ENCODE data around the gene MUC5B.
"Not testable (repeated sequence)": the region's sequence is repeated elsewhere in the genome, so short reads cannot be mapped to it uniquely, and the experiment has no call there.

Gene MUC5B

DNA sequence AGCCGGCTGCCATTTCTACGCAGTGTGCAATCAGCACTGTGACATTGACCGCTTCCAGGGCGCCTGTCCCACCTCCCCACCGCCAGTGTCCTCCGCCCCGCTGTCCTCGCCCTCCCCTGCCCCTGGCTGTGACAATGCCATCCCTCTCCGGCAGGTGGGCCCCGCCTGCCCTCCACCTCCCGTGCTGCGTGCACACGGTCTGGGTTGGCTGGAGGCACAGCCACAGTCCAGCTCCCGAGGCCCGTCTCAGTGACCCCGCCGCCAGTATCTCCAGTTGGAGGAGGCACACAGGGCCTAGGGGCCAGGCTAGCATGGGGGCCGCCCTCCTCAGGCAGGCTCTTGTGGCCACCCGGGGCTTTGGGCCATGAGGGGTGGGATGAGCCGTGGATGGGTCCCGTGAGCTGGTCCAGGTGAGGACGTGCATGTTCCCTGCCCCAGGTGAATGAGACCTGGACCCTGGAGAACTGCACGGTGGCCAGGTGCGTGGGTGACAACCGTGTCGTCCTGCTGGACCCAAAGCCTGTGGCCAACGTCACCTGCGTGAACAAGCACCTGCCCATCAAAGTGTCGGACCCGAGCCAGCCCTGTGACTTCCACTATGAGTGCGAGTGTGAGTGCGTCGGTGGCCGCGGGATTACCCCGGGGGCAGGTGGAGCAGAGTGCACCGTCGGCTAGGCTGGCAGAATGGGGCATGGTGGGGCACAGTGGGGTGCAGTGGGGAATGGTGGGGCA lies 29.7 kb downstream of the MUC5B start:
- DNase-seq = no peak

DNA sequence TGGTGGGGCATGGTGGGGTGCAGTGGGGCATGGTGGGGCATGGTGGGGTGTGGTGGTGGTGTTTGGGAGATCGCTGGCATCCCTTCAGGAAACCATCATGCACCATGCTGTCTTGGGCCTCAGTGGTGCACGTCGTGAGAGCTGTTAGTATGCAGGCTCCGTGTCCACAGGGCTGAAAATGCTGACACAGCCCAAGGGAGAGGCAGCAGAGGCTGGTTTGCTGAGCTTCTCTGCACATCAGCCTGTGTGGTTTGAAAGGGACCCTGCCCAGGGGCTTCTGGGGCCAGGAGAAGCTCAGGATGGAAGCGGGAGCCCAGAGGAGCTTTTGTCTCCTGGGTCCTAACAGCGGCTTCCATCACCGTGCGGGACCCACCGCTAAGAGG lies 30.2 kb downstream of the MUC5B start:
- no peak for DNase-seq

DNA sequence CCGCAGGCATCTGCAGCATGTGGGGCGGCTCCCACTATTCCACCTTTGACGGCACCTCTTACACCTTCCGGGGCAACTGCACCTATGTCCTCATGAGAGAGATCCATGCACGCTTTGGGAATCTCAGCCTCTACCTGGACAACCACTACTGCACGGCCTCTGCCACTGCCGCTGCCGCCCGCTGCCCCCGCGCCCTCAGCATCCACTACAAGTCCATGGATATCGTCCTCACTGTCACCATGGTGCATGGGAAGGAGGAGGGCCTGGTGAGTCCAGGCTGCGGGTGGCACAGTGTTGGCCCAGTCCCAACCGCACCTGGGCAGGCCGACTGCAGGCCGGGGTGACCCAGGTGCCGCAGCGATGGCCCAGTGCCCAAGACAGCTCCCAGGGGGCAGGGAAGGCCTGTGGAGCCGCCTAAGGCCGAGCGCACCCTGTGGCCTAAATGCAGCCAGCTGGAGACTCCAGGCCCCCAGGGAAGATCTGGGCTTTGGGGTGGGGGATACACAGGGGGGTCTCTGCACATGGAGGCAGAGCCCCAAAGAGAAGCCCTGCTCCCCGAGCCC lies 31.3 kb downstream of the MUC5B start:
- no peak for DNase-seq

DNA sequence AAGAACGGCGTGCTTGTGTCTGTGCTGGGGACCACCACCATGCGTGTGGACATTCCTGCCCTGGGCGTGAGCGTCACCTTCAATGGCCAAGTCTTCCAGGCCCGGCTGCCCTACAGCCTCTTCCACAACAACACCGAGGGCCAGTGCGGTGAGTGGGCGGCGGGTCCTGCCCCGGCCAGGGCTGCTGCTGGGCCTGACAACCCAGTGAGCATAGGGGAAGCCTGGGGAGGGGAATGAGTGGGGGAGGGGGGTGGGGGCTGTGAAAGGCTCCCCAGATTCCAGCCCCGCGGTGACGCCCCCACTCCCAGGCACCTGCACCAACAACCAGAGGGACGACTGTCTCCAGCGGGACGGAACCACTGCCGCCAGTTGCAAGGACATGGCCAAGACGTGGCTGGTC lies 31.9 kb downstream of the MUC5B start:
- no peak for DNase-seq

DNA sequence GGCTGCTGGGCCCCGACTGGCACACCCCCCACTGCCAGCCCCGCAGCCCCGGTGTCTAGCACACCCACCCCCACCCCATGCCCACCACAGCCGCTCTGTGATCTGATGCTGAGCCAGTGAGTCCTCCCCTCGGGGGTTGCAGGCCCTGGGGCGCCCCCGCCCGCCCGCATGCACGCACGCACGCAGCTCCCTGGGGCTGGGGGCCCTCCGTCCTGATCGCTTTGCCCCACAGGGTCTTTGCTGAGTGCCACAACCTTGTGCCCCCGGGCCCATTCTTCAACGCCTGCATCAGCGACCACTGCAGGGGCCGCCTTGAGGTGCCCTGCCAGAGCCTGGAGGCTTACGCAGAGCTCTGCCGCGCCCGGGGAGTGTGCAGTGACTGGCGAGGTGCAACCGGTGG lies 32.3 kb downstream of the MUC5B start:
- no peak for DNase-seq

DNA sequence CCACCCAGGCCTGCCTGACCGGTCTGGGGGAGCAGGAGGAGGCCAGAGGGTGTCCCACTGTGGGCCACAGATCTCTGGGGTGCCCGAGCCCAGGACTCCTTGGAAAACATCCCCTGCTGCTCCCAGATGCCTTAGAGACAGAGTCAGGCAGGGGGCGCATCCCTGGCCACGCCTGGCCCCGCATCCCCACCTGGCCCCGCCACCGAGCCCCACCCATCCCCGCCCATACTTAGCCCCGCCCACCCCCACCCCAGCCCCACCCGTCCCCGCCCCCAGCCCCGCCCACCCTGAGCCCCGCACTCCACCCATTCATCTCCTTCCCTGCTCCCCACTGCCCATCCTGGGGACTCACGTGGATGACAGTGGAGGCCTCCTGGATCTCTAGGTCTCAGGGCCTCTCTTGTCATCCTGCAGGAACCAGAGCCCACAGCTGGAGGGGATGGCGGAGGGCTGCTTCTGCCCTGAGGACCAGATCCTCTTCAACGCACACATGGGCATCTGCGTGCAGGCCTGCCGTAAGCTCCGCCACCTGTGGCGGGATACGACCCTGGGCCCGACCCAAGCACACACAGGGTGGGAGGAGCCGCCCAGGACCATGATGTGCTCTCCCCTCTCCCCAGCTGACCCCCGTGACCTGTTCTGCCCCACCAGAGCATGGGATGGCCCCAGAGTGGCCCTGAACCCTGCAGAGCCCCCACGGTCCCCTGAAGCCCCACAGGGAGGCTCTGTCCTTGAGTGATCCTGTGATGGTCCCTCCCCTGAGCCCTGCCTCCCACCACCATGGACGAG lies 33.6 kb downstream of the MUC5B start:
- no peak for DNase-seq

DNA sequence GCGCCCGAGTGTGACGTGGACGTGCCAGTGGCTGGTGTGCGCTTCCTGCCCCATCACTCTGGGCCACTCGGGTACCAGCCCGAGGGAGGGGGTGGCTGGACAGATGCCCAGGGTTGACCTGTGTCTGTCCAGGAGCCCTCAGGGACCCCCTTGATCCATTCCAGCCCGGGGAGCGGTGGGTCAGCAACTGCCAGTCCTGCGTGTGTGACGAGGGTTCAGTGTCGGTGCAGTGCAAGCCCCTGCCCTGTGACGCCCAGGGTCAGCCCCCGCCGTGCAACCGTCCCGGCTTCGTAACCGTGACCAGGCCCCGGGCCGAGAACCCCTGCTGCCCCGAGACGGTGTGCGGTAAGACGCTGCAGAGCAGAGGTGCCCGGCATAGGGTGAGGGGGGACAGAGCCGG lies 34.5 kb downstream of the MUC5B start:
- no peak for DNase-seq

DNA sequence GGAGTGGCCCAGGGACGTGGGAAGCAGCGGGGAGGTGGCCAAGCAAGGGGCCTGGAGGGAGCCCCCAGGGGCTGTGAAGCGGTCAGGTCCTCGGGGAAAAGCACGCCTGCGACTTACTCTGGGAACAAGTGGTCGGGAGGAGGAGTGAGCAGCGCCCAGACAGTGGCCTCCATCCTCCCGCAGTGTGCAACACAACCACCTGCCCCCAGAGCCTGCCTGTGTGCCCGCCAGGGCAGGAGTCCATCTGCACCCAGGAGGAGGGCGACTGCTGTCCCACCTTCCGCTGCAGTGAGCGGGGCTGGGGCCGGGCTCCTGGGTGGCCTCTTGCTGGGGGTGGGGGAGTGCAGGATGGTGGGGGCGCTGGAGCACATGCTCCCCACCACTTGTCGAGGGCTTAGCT lies 35.0 kb downstream of the MUC5B start:
- DNase-seq = no peak

DNA sequence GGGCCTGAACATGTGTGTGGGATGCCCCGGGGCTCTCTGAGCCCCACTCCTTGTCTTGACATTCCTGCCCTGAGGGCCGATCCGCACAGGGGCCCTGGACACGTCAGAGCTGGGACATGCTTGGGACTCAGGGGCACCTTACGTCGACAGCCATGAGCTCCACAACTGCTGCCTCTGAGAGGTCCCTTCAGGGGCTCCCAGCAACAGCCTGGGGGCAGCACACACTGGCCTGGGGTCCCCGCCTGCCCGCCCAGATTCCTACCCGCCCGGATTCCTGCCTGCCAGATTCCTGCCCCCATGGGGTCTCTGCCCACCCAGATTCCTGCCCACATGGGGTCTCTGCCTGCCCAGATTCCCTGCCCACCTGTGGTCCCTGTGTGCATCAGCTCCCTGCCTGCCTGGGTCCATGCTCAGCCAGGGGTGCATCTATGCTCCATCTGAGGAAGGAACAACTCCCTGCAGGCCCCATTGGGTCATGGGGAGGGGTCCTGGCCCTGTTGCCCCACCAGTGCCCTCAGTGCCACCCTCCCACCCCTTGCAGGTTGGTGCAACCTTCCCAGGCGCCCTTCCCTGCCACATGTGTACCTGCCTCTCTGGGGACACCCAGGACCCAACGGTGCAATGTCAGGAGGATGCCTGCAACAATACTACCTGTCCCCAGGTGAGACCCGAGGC lies 35.7 kb downstream of the MUC5B start:
- DNase-seq = no peak

DNA sequence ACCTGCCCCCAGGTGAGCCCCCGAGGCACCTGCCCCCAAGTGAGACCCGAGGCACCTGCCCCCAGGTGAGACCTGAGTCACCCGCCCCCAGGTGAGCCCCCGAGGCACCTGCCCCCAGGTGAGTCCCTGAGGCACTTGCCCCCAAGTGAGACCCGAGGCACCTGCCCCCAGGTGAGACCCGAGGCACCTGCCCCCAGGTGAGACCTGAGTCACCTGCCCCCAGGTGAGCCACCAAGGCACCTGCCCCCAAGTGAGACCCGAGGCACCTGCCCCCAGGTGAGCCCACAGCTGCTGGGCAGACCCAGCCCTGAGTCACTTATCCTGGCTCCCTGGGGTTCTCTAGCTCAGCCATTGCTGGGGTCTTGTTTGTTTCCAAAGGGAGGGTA lies 36.2 kb downstream of the MUC5B start:
- DNase-seq = peak; percentile 25

DNA sequence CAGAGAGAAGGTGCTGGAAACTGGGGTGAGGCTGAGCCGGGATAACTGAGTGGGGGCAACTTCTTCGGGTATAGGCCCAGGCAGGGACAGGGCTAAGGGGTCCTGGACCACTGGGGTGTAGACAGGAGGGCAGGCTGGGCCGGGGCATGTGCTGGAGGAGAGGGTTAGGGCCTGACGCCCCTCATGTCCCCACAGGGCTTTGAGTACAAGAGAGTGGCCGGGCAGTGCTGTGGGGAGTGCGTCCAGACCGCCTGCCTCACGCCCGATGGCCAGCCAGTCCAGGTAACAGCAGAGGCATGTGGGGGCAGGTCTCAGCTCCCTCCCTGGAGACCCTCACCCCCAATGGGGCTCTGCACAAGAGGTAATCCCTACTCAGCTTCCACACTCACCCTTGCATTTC lies 36.7 kb downstream of the MUC5B start:
- no peak for DNase-seq

DNA sequence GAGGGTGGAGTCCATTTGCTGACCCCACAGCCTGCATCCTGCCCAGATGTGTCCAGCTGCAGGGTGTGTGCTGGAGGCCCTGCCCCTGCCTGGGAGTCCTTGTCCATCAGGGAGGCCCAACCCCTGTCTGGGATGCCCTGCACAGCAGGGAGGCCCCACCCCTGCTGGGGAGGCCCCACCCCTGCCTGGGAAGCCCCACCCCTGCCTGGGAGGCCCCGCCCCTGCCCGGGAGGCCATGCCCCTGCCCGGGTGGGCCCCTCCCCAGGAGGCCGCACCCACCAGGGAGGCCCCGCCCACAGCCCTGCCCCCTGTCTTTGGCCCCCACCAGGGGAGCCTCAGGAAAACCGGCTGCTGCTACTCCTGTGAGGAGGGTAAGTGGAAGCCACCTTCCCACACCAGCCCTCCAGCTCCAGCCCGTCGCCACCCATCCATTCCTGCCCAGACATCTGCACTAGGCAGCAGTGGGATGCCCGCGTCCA lies 37.2 kb downstream of the MUC5B start:
- DNase-seq = no peak

DNA sequence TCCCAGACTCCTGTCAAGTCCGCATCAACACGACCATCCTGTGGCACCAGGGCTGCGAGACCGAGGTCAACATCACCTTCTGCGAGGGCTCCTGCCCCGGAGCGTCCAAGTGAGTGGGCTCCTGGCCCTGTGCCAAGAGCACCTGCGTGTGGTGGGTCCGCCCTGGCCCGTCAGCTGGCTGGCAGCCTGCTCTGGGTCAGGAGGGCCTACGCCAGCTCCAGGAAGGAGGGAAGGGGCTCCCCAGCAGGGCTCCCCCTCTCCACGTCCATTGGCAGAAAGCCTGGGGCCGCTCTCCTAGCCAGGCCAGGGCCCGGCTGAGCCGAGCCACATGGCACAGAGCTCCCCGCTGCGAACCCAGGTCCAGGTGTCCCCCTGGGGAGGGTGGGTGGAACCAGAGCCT lies 37.8 kb downstream of the MUC5B start:
- DNase-seq = no peak

DNA sequence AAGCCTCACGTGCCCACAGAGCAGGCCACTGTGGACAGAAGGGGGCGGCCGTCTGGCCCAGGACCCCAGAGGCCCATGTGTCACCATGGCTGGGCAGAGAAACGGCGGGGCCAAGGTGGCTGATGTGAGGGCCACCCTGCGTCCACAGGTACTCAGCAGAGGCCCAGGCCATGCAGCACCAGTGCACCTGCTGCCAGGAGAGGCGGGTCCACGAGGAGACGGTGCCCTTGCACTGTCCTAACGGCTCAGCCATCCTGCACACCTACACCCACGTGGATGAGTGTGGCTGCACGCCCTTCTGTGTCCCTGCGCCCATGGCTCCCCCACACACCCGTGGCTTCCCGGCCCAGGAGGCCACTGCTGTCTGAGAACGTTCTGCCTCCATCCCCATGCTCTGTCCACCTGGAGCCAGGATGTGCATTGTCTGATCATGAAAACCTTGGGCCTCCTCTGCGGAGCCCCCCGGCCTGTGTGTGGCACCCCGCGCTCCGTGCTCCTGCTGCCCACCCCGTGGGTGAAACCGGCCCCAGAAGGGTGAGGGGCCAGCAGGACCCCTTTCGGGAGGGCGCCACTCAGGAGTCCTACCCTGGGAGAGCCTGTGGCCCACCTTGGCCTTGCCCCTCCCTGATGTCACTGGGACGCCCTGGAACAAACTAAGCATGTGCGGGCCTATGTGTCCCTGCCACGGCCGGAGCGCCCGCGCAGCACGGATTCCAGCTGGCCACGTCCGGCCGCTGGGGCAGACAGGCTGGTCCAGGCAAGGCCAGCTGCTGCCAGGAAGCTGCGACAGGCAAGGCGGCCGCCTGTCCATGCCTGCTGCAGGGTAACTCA lies 38.6 kb downstream of the MUC5B start:
- no peak for DNase-seq

DNA sequence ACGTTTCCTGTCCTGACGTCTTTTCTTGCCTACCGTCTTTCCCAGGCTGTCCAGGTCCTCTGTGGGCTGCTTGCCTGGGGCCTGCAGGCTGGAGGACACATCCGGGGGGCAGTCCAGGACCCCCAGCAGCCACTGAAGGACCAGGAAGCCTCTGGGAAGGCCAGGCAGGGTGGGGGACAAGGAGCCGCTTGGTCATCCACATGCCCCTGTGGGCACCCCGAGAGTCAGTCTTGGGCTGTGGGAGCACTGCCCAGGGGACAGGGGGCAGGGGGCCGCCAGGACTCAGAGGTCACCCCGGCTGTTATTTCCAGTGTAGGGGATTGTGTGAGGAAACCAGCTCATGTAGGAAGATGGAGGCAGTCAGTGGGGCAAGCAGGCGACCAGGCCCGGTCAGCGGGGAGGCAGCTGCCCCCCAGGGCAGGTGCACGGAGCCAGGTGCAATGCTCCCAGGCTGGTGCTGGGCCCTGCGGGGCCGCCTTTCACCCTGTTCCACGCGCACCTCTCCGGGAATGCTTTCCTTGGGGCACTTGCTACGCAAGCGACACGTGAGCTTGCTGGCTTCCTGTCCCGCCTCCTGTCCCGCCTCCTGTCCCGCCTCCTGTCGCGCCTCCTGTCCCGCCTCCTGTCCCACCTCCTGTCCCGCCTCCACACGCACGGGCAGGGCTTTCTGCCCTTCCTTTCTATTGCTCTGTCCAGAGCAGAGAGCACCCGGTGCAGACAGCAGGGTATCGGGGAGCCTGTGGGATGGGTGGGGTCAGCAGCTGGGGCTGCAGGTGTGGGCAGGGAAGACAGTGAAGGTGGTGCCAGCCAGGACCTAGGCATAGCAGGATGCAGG lies 39.5 kb downstream of the MUC5B start:
- DNase-seq = peak; percentile 92

DNA sequence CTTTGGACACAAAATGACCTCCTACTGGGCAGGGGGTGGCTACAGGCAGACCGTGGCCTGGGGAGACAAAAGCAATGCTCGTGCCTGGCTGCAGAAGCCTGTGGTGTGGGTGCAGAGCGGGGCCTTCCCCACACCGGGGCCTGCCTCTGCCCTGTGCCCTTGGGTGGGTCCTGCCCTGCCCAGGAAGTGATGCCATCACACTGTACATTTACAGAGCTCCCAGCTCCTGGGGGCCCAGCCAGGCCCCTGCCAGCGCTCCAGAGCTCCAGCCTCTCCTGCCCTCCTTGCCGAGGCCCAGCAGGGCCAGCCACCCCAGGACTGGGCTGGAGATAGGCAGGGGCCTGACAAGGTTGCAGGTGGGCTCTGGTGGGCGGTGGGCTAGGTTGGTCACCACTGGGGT lies 40.1 kb downstream of the MUC5B start:
- DNase-seq = no peak

DNA sequence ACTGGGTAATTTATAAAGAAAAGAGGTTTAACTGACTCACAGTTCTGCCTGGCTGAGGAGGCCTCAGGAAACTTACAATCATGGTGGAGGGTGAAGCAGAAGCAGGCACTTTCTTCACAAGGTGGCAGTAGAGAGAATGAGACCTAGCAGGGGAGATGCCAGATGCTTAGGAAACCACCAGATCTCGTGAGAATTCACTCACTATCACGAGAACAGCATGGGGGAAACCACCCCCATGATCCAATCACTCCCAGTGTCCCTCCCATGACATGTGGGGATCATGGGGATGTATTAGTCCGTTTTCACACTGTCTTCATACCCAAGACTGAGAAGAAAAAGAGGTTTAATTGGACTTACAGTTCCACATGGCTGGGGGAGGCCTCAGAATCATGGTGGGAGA lies 41.6 kb downstream of the MUC5B start:
- peak; percentile 15 for DNase-seq

DNA sequence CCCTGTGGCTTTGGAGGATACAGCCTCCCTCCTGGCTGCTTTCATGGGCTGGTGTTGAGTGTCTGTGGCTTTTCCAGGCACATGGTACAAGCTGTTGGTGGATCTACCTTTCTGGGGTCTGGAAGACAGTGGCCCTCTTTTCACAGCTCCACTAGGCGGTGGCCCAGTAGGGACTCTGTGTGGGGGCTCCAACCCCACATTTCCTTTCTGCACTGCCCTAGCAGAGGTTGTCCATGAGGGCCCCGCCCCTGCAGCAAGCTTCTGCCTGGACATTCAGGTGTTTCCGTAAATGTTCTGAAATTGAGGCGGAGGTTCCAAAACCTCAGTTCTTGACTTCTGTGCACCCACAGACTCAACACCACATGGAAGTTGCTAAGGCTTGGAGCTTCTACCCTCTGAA lies 42.6 kb downstream of the MUC5B start:
- not testable (repeated sequence) for DNase-seq

DNA sequence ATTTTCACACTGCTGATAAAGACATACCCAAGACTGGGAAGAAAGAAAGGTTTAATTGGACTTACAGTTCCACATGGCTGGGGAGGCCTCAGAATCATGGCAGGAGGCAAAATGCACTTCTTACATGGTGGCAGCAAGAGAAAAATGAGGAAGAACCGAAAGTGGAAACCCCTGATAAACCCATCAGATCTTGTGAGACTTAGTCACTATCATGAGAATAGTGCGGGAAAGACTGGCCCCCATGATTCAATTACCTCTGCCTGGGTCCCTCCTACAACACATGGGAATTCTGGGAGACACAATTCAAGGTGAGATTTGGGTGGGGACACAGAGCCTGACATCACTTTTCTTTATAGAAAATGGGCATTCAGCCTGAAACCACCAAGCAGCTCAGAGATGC lies 44.1 kb downstream of the MUC5B start:
- not testable (repeated sequence) for DNase-seq

DNA sequence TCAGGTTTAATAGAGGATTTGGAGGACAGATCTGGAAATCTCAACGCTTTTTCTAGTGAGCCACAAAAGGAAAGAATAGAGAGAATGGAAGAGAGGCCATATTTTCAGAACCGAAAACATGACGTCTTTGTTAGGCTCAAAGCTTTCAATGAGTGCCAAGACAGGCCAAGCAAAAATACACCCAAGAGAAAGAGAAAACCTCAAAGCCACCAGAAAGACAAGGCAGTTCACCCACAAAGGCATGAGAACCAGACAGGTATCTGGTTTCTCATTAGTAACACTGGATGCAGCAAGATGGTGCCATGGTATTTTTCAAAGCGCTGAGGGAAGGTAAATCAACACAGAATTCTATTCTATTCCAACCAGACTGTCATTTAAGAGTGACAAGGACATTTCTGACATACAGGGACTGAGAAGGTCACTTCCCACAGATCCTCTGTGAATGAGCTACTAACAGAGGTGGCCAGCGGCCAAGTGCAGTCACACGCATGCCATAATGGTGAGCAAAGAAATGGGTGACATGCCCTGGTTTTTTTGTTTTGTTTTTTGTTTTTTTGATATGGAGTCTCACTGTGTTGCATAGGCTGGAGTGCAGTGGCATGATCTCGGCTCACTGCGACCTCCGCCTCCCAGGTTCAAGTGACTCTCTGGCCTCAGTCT lies 44.7 kb downstream of the MUC5B start:
- no peak for DNase-seq

DNA sequence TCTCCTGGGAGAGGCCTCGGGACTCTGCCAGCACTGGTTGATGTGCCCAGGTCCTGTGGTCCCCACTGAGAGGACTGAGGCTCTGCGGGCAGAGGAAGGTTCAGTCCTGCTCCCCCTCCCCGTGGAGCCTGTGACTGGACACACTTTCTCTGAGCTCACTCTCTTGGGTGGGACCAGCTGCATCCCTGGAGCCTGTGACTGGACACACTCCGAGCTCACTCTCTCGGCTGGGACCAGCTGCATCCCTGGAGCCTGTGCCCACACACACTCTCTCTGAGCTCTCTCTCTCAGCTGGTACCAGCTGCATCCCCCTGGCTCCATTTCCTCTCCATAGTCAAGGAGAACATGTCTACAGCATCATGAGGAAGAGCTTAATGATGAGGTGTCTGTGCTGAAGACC lies 47.1 kb downstream of the MUC5B start:
- DNase-seq = no peak
